SH-SY5Y (cell line): ENCODE data around the gene WASHC3.

Experiments
- GATA2 ChIP-seq: IDR thresholded peaks from 2 replicates; pipeline ENCODE4 v1.6.1; 2011; ENCODE audit warnings: mild to moderate bottlenecking, low read depth, low read length
- GATA3 ChIP-seq: IDR thresholded peaks from 2 replicates; pipeline ENCODE4 v1.6.1; 2011; ENCODE audit warnings: low read depth, mild to moderate bottlenecking, low read length, moderate library complexity

- no peak for TF ChIP-seq GATA2
- TF ChIP-seq GATA3: no peak
Observed at GRCh38 chr12:102110782-102111181, 49.0 kb upstream of the WASHC3 start.
